Dermis blood vessel endothelial cell (primary cell): Measurements from ENCODE around the gene NRSN2. TPM values are rescaled to one million over a fixed set of nuclear protein-coding genes. Genes with fewer than 3 reads are reported as not detected.

Source experiments
- DNase-seq: peaks from one replicate; pipeline ENCODE4 v3.0.0; 2010
- total RNA-seq: library from RNA; depleted of rRNA; stranded (reverse); fragments of >200 nt; gene quantifications from 2 replicates; pipeline ENCODE4 v1.2.3, GENCODE V29; 2014

Gene NRSN2
- total RNA-seq, 1 donor from 2014 or later: 18.0 TPM

GRCh38 chr20:397432-398237 lies 50.7 kb downstream of the NRSN2 start:
- DNase-seq: no peak

GRCh38 chr20:399182-399707 lies 52.3 kb downstream of the NRSN2 start:
- no peak for DNase-seq

- no peak for DNase-seq
Measured at GRCh38 chr20:400128-400453, 53.2 kb downstream of the NRSN2 start.

- no peak for DNase-seq
Measured at GRCh38 chr20:400454-401275, 53.8 kb downstream of the NRSN2 start.

GRCh38 chr20:401682-402495 lies 55.0 kb downstream of the NRSN2 start:
- DNase-seq: no peak

- no peak for DNase-seq
Measured at GRCh38 chr20:402496-402885, 55.6 kb downstream of the NRSN2 start.

GRCh38 chr20:402898-403581 lies 56.1 kb downstream of the NRSN2 start:
- no peak for DNase-seq

- DNase-seq: no peak
Measured at GRCh38 chr20:403582-403957, 56.7 kb downstream of the NRSN2 start.

GRCh38 chr20:404088-404487 lies 57.2 kb downstream of the NRSN2 start:
- DNase-seq: no peak

Other genes starting within 250 kb of the NRSN2 start
- not detected in 2 replicates for gene DEFB126, start 204.5 kb upstream of the NRSN2 start, total RNA-seq
- gene DEFB127, start 189.7 kb upstream of the NRSN2 start, total RNA-seq: not detected in 2 replicates
- not detected in 2 replicates for gene DEFB128, start 157.4 kb upstream of the NRSN2 start, total RNA-seq
- not detected in 2 replicates for gene DEFB129, start 119.9 kb upstream of the NRSN2 start, total RNA-seq
- gene DEFB132, start 89.4 kb upstream of the NRSN2 start, total RNA-seq: not detected in 2 replicates
- 3.2 and 6.7 TPM in 2 replicates for gene C20orf96, start 56.4 kb upstream of the NRSN2 start, total RNA-seq
- gene ZCCHC3, start 49.5 kb upstream of the NRSN2 start, total RNA-seq: 18.8 and 23.8 TPM in 2 replicates
- gene SOX12, start 21.6 kb upstream of the NRSN2 start, total RNA-seq: 4.4 and 8.1 TPM in 2 replicates
- gene TRIB3, start 33.6 kb downstream of the NRSN2 start, total RNA-seq: 49.2 and 62.1 TPM in 2 replicates
- 111 and 116 TPM in 2 replicates for gene RBCK1, start 61.2 kb downstream of the NRSN2 start, total RNA-seq
- 30.5 and 33.0 TPM in 2 replicates for gene TBC1D20, start 115.4 kb downstream of the NRSN2 start, total RNA-seq
- gene CSNK2A1, start 196.7 kb downstream of the NRSN2 start, total RNA-seq: 128 and 213 TPM in 2 replicates